H1 (cell line): ENCODE results near the gene ZBTB42. TPM values are rescaled to one million over a fixed set of nuclear protein-coding genes. Genes with fewer than 3 reads are reported as not detected.

ENCODE experiments used
- CTCF ChIA-PET: fragments of 300-600 bp; sonication (Branson Sonifier 250); formaldehyde crosslinking; loops from one replicate; lab custom pipeline; 2021; ENCODE audit not compliant: partially characterized antibody; lab: Charles Lee
- POLR2A ChIA-PET: fragments of 300-600 bp; sonication (Branson Sonifier 250); formaldehyde crosslinking; loops from one replicate; lab custom pipeline; 2021; ENCODE audit warnings: inconsistent platforms; ENCODE audit not compliant: partially characterized antibody; lab: Charles Lee
- DNase-seq, 2 experiments: peaks; one replicate each; pipeline versions ENCODE4 v3.0.0 to v3.0.0-alpha.2; 2010 to 2022; ENCODE audit warnings: low spot score in 2 of 2, low read depth in 1 of 2, mixed read lengths in 1 of 2
- FAIRE-seq: peaks from 2 replicates; lab custom pipeline; 2011; peaks lifted over from hg19 to GRCh38; lab: Jason Lieb, UNC
- H2AFZ ChIP-seq: 2 replicates; pipeline ENCODE4 v1.8.1; 2012; ENCODE audit warnings: low read length, inconsistent platforms
- H2AK5ac ChIP-seq: 2 replicates; pipeline ENCODE4 v1.6.1; 2013; ENCODE audit warnings: low read depth, low read length
- H2BK120ac ChIP-seq: replicated peaks from 2 replicates; pipeline ENCODE3; 2013; ENCODE audit warnings: low read depth, low read length, inconsistent platforms
- H2BK12ac ChIP-seq: 2 replicates; pipeline ENCODE4 v1.6.1; 2013; ENCODE audit warnings: low read depth, low read length
- H2BK15ac ChIP-seq: 2 replicates; pipeline ENCODE4 v1.6.1; 2013; ENCODE audit warnings: low read length
- H2BK20ac ChIP-seq: 2 replicates; pipeline ENCODE4 v1.6.1; 2013; ENCODE audit warnings: low read length
- H2BK5ac ChIP-seq: 2 replicates; pipeline ENCODE4 v1.6.1; 2013; ENCODE audit warnings: low read depth, low read length
- H3K14ac ChIP-seq: 2 replicates; pipeline ENCODE4 v1.6.1; 2013; ENCODE audit warnings: inconsistent platforms; ENCODE audit not compliant: insufficient read length
- H3K18ac ChIP-seq: 2 replicates; pipeline ENCODE4 v1.6.1; 2013; ENCODE audit warnings: low read length; ENCODE audit errors: extremely low read depth
- H3K23ac ChIP-seq: 2 replicates; pipeline ENCODE4 v1.6.1; 2013; ENCODE audit warnings: inconsistent platforms; ENCODE audit not compliant: insufficient read length
- H3K23me2 ChIP-seq: 2 replicates; pipeline ENCODE4 v1.6.1; 2013; ENCODE audit warnings: low read depth, low read length
- H3K27ac ChIP-seq: 2 replicates; pipeline ENCODE4 v1.6.1; 2011; ENCODE audit warnings: low read depth, low read length, inconsistent platforms
- H3K27me3 ChIP-seq, 4 experiments: replicated peaks in 1 of 4; 1 replicate in 1 of 4; 2 replicates in 3 of 4; pipeline versions ENCODE4 v1.6.1 to v1.8.1; 2011 to 2013; ENCODE audit warnings: low read length in 3 of 4, mild to moderate bottlenecking in 3 of 4, inconsistent platforms in 2 of 4, mixed read lengths in 2 of 4, moderate library complexity in 1 of 4; ENCODE audit not compliant: control insufficient read depth in 3 of 4, insufficient read depth in 3 of 4; ENCODE audit errors: extremely low read depth in 1 of 4
- H3K36me3 ChIP-seq, 4 experiments: 2 replicates each; pipeline versions ENCODE4 v1.6.1 to v1.8.1; 2011 to 2013; ENCODE audit warnings: mild to moderate bottlenecking in 4 of 4, low read length in 3 of 4, moderate library complexity in 2 of 4, control low read depth in 1 of 4, inconsistent platforms in 1 of 4; ENCODE audit not compliant: insufficient read depth in 4 of 4, control insufficient read depth in 2 of 4
- H3K4ac ChIP-seq: replicated peaks from 2 replicates; pipeline ENCODE3; 2013; ENCODE audit warnings: low read length, low read depth, mixed read lengths, inconsistent platforms; ENCODE audit not compliant: insufficient read length
- H3K4me1 ChIP-seq, 4 experiments: replicated peaks in 1 of 4; 1 replicate in 1 of 4; 2 replicates in 3 of 4; pipeline versions ENCODE4 v1.6.1 to v1.8.1; 2011 to 2013; ENCODE audit warnings: low read length in 3 of 4, inconsistent platforms in 2 of 4, mixed read lengths in 1 of 4; ENCODE audit not compliant: insufficient read depth in 4 of 4, control insufficient read depth in 3 of 4
- H3K4me2 ChIP-seq, 2 experiments: 2 replicates each; pipeline versions ENCODE4 v1.6.1 to v1.8.1; 2011 to 2013; ENCODE audit warnings: low read depth in 2 of 2, low read length in 2 of 2, control low read depth in 1 of 2, inconsistent platforms in 1 of 2, mild to moderate bottlenecking in 1 of 2; ENCODE audit not compliant: insufficient read depth in 1 of 2
- H3K4me3 ChIP-seq, 4 experiments: fragments of 200-600, 300-600 bp in 1 of 4; sonication (generic), shearing (Covaris generic), sonication (Bioruptor Twin) in 1 of 4; 2 replicates each; pipeline versions ENCODE4 v1.5.1 to v1.8.1; 2011 to 2016; ENCODE audit warnings: low read length in 4 of 4, low read depth in 3 of 4, control low read depth in 2 of 4, inconsistent platforms in 2 of 4, mild to moderate bottlenecking in 2 of 4, mixed read lengths in 1 of 4, moderate library complexity in 1 of 4; ENCODE audit not compliant: insufficient read depth in 2 of 4; ENCODE audit errors: extremely low read depth in 1 of 4
- H3K56ac ChIP-seq: replicated peaks from 2 replicates; pipeline ENCODE3; 2013; ENCODE audit warnings: low read depth, mild to moderate bottlenecking, mixed read lengths, low read length, inconsistent platforms; ENCODE audit not compliant: insufficient read length
- H3K79me1 ChIP-seq: 2 replicates; pipeline ENCODE4 v1.6.1; 2013; ENCODE audit warnings: low read depth, low read length, control low read depth
- H3K79me2 ChIP-seq, 2 experiments: 2 replicates each; pipeline versions ENCODE4 v1.6.1 to v1.8.1; 2012 to 2013; ENCODE audit warnings: low read length in 2 of 2, mild to moderate bottlenecking in 2 of 2, inconsistent platforms in 1 of 2; ENCODE audit not compliant: insufficient read depth in 2 of 2, control insufficient read depth in 1 of 2
- H3K9ac ChIP-seq, 4 experiments: replicated peaks in 1 of 4; 1 replicate in 1 of 4; 2 replicates in 3 of 4; pipeline versions ENCODE4 v1.6.1 to v1.8.1; 2011 to 2013; ENCODE audit warnings: low read depth in 3 of 4, low read length in 3 of 4, control low read depth in 2 of 4, mild to moderate bottlenecking in 2 of 4, moderate library complexity in 2 of 4, inconsistent platforms in 1 of 4; ENCODE audit errors: extremely low read depth in 1 of 4
- H3K9me3 ChIP-seq, 2 experiments: 2 replicates each; pipeline versions ENCODE4 v1.6.1 to v1.8.1; 2012 to 2013; ENCODE audit warnings: mild to moderate bottlenecking in 2 of 2, moderate library complexity in 2 of 2, control low read depth in 1 of 2, inconsistent platforms in 1 of 2, low read depth in 1 of 2, low read length in 1 of 2, mixed read lengths in 1 of 2; ENCODE audit not compliant: insufficient read depth in 2 of 2
- H4K20me1 ChIP-seq, 2 experiments: replicated peaks in 1 of 2; 2 replicates each; pipeline versions ENCODE3 to v1.8.1; 2011 to 2013; ENCODE audit warnings: inconsistent platforms in 2 of 2, low read length in 2 of 2, mild to moderate bottlenecking in 1 of 2; ENCODE audit not compliant: insufficient read depth in 2 of 2, control insufficient read depth in 1 of 2
- H4K5ac ChIP-seq: 2 replicates; pipeline ENCODE4 v1.6.1; 2013; ENCODE audit warnings: low read length, low read depth, mixed read lengths, inconsistent platforms; ENCODE audit not compliant: insufficient read length
- H4K8ac ChIP-seq: 2 replicates; pipeline ENCODE4 v1.8.0; 2013; ENCODE audit warnings: mild to moderate bottlenecking, moderate library complexity, low read length, inconsistent platforms; ENCODE audit not compliant: insufficient read depth; ENCODE audit errors: extremely low read depth
- H4K91ac ChIP-seq: replicated peaks from 2 replicates; pipeline ENCODE3; 2013; ENCODE audit warnings: low read length, mixed read lengths, inconsistent platforms; ENCODE audit not compliant: insufficient read length
- GTF2F1 ChIP-seq: IDR thresholded peaks from 2 replicates; pipeline ENCODE4 v1.6.1; 2012; ENCODE audit warnings: low read depth, low read length, improper control_type of control experiment, borderline replicate concordance
- HDAC2 ChIP-seq, 2 experiments: fragments of 300-600 bp in 1 of 2; sonication (generic) in 1 of 2; IDR thresholded peaks; 2 replicates each; pipeline ENCODE4 v1.6.1; 2011 to 2012; ENCODE audit warnings: low read depth in 2 of 2, low read length in 2 of 2, mild to moderate bottlenecking in 2 of 2, moderate library complexity in 2 of 2, borderline replicate concordance in 1 of 2, inconsistent platforms in 1 of 2
- KDM1A ChIP-seq: fragments of 200-600, 300-600 bp; sonication (generic); IDR thresholded peaks from 2 replicates; pipeline ENCODE4 v1.7.1; 2016; ENCODE audit warnings: mild to moderate bottlenecking, low read length, borderline replicate concordance
- POLR2AphosphoS5 ChIP-seq: IDR thresholded peaks from 2 replicates; pipeline ENCODE4 v1.6.1; 2011; ENCODE audit warnings: low read depth, low read length
- SUZ12 ChIP-seq: fragments of 200-600 bp; sonication (generic); IDR thresholded peaks from 2 replicates; pipeline ENCODE4 v1.6.1; 2012; ENCODE audit warnings: mild to moderate bottlenecking, inconsistent platforms, low read length, moderate library complexity, mixed read lengths
- WGBS, 2 experiments: shearing (Covaris generic) in 1 of 2; methylation state at CpG; one replicate each; pipeline versions ENCODE4 v1.1.6 to v1.1.7; 2013 to 2015; ENCODE audit warnings: low lambda C conversion rate in 2 of 2, mixed read lengths in 2 of 2, inconsistent platforms in 1 of 2, low coverage in 1 of 2, missing lambda C conversion rate in 1 of 2; ENCODE audit not compliant: insufficient replicate concordance in 2 of 2, insufficient coverage in 1 of 2, insufficient read length in 1 of 2; ENCODE audit errors: extremely low coverage in 1 of 2, missing lambda C conversion rate in 1 of 2; 5-methylcytosine and 5-hydroxymethylcytosine counted together
- polyA plus RNA-seq, 7 experiments: library from polyadenylated mRNA; depleted of rRNA in 3 of 7; stranded (reverse) in 5 of 7; unstranded in 2 of 7; fragments of >200 nt in 5 of 7; fragments of 200-250 nt in 2 of 7; gene quantifications; 1 replicate in 5 of 7; 2 replicates in 1 of 7; 4 replicates in 1 of 7; pipeline versions ENCODE4 v1.2.1 to v1.2.3, GENCODE V29; 2011 to 2013; ENCODE audit warnings: missing spikeins in 2 of 7, mixed read lengths in 2 of 7
- total RNA-seq: library from RNA; stranded (reverse); fragmentation: NEBNext Ultra II Directional; extraction: Animal tissue kit (Norgen Biotek cat#: 25700); gene quantifications from 2 replicates; pipeline ENCODE4 v1.2.1, GENCODE V29; 2021

Gene ZBTB42
- total and polyA plus RNA-seq, 2 of the 8 experiments (the other 6 are each of a cell fraction or from before 2014, with no cell fraction given): 2.8 to 3.1 TPM

GRCh38 chr14:104801520-104802393 is 856 bp downstream of the ZBTB42 start:
- Histone ChIP-seq H3K23ac (no peak overlapping the region), H2BK20ac (no peak overlapping the region)
- CTCF ChIA-PET: interaction anchor here (1.3 to 2.4 kb wide), 5 partner anchors 17 to 35 kb away, joined by 5 to 10 read pairs (median 8); no protein-coding TSS in a partner anchor
- FAIRE-seq: no peak
- TF ChIP-seq KDM1A (no peak), GTF2F1 (no peak), HDAC2 (IDR thresholded peaks at IDR 0.05; ENCODE audit: borderline replicate concordance in 1 of 2, low read depth in 2 of 2, low read length in 2 of 2) (no peak), SUZ12 (peak; percentile 54; the same call in 1 of the 2 replicates), POLR2AphosphoS5 (no peak)
- TF ChIP-seq, all 59 proteins: peak for 1
- Histone ChIP-seq H2BK5ac (no peak overlapping the region), H4K20me1 (peaks cover 3 to 13% of the 10 kb centered on the region in 2 experiments), H3K56ac (no peak overlapping the region), H3K36me3 (no peaks in the 10 kb centered on the region), H3K79me2 (no peaks in the 10 kb centered on the region), H3K4me2 (peak overlapping the region; percentile 72 to 94), H2BK15ac (no peak overlapping the region), H3K79me1 (no peaks in the 10 kb centered on the region), H3K27me3 (peaks cover 20 to 61% (median 49%) of the 10 kb centered on the region in 4 experiments), H3K4ac (no peak overlapping the region), H4K8ac (0 out of 2 replicates have a peak overlapping the region, but pooled peaks have one; percentile 51), H3K4me1 (peaks cover 0 to 21% (median 17%) of the 10 kb centered on the region in 4 experiments; a peak in 6 of 7 replicates), H3K9me3 (no peaks in the 10 kb centered on the region), H2AK5ac (no peak overlapping the region), H3K27ac (no peak overlapping the region), H3K9ac (no peak overlapping the region), H2AFZ (no peak overlapping the region), H2BK12ac (no peak overlapping the region), H3K23me2 (peaks cover 17% of the 10 kb centered on the region), H4K91ac (no peak overlapping the region), H3K14ac (no peak overlapping the region), H2BK120ac (no peak overlapping the region), H4K5ac (no peak overlapping the region), H3K18ac (no peak overlapping the region), H3K4me3 (peak overlapping the region; percentile 44 to 75 (median 56); a peak in 7 of 8 replicates)
- POLR2A ChIA-PET: interaction anchor here (1.0 to 1.8 kb wide), 3 partner anchors 18 to 31 kb away, joined by 3 to 4 read pairs (median 4); no protein-coding TSS in a partner anchor
- WGBS, 2 experiments: 76% methylated on average over 37 of the region's 45 CpGs; no CpG with 5 or more reads in 1 of the 2 experiments
- no peak for DNase-seq
